GM06990 (cell line): Measurements from ENCODE around the gene TSPO.

Experiments used
- DNase-seq: peaks from one replicate; pipeline ENCODE4 v3.0.0-alpha.2; 2011; ENCODE audit not compliant: insufficient read length; ENCODE audit errors: extremely low read depth
- H3K27me3 ChIP-seq: replicated peaks from 2 replicates; pipeline ENCODE4 v1.6.0; 2011; ENCODE audit warnings: low read length; ENCODE audit not compliant: control insufficient read depth, insufficient read depth
- H3K36me3 ChIP-seq: 2 replicates; pipeline ENCODE4 v1.5.1; 2011; ENCODE audit warnings: low read length; ENCODE audit not compliant: control insufficient read depth, insufficient read depth
- H3K4me3 ChIP-seq: replicated peaks from 2 replicates; pipeline ENCODE4 v1.5.1; 2011; ENCODE audit warnings: low read depth, mild to moderate bottlenecking, control low read depth, low read length
- CTCF ChIP-seq: IDR thresholded peaks from 2 replicates; pipeline ENCODE4 v1.5.1; 2011; ENCODE audit warnings: low read length, control low read depth, mild to moderate bottlenecking, inconsistent platforms; ENCODE audit not compliant: insufficient read depth, poor library complexity, severe bottlenecking

Gene TSPO

GRCh38 chr22:43170131-43170480, 18.7 kb downstream of the TSPO start:
- no peak for TF ChIP-seq CTCF
- DNase-seq, result no peak
- H3K4me3 ChIP-seq, result no peak overlapping the region
- H3K27me3 ChIP-seq, result no peaks in the 10 kb centered on the region
- peaks cover 27% of the 10 kb centered on the region for H3K36me3 ChIP-seq

GRCh38 chr22:43171019-43171491, 19.7 kb downstream of the TSPO start:
- TF ChIP-seq CTCF, result no peak
- H3K27me3 ChIP-seq, result no peaks in the 10 kb centered on the region
- H3K36me3 ChIP-seq, result peaks cover 28% of the 10 kb centered on the region
- no peak overlapping the region for H3K4me3 ChIP-seq
- no peak for DNase-seq

GRCh38 chr22:43171607-43172006, 20.2 kb downstream of the TSPO start:
- TF ChIP-seq CTCF, result no peak
- no peak for DNase-seq
- Histone ChIP-seq H3K36me3 (peaks cover 30% of the 10 kb centered on the region), H3K4me3 (no peak overlapping the region), H3K27me3 (no peaks in the 10 kb centered on the region)

- Histone ChIP-seq H3K4me3 (no peak overlapping the region), H3K36me3 (peaks cover 32% of the 10 kb centered on the region), H3K27me3 (no peaks in the 10 kb centered on the region)
- no peak for DNase-seq
- no peak for TF ChIP-seq CTCF
Observed at GRCh38 chr22:43172191-43172590, 20.8 kb downstream of the TSPO start.

GRCh38 chr22:43173566-43173965, 22.2 kb downstream of the TSPO start:
- H3K4me3 ChIP-seq, result no peak overlapping the region
- peaks cover 23% of the 10 kb centered on the region for H3K36me3 ChIP-seq
- H3K27me3 ChIP-seq, result no peaks in the 10 kb centered on the region
- TF ChIP-seq CTCF, result no peak
- DNase-seq, result no peak
